Fibroblast of lung (primary cell): ENCODE measurements around the gene CD46. TPM values are rescaled to one million over a fixed set of nuclear protein-coding genes. Genes with fewer than 3 reads are reported as not detected.
A peak's percentile ranks its signal among the peaks of the same experiment; 100 is the strongest.

Source experiments
- DNase-seq, 2 donors: peaks; one replicate each; pipeline versions ENCODE4 v3.0.0 to v3.0.0-alpha.2; 2010; ENCODE audit warnings: low read depth in 2 of 2
- H2AFZ ChIP-seq: 2 replicates; pipeline ENCODE4 v1.5.1; 2012; ENCODE audit warnings: low read length, control low read depth, inconsistent platforms
- H3K27ac ChIP-seq: 2 replicates; pipeline ENCODE4 v1.5.1; 2011; ENCODE audit warnings: low read length, control low read depth; ENCODE audit not compliant: insufficient read depth
- H3K27me3 ChIP-seq: 2 replicates; pipeline ENCODE4 v1.5.1; 2011; ENCODE audit warnings: mild to moderate bottlenecking, low read length; ENCODE audit not compliant: control insufficient read depth, insufficient read depth
- H3K36me3 ChIP-seq: 2 replicates; pipeline ENCODE4 v1.5.1; 2011; ENCODE audit warnings: low read length; ENCODE audit not compliant: control insufficient read depth, insufficient read depth
- H3K4me1 ChIP-seq: 2 replicates; pipeline ENCODE4 v1.5.1; 2011; ENCODE audit warnings: low read length; ENCODE audit not compliant: control insufficient read depth, insufficient read depth; ENCODE audit errors: extremely low read depth
- H3K4me2 ChIP-seq: 2 replicates; pipeline ENCODE4 v1.5.1; 2011; ENCODE audit warnings: low read length, control low read depth; ENCODE audit not compliant: insufficient read depth; ENCODE audit errors: extremely low read depth
- H3K4me3 ChIP-seq, 4 experiments: fragments of 200-600 bp in 1 of 4; sonication (generic) in 1 of 4; replicated peaks in 1 of 4; 2 replicates each; pipeline ENCODE4 v1.5.1; 2011 to 2016; ENCODE audit warnings: low read length in 4 of 4, low read depth in 3 of 4, mild to moderate bottlenecking in 3 of 4, control low read depth in 2 of 4, inconsistent platforms in 1 of 4, mixed read lengths in 1 of 4; ENCODE audit not compliant: insufficient read depth in 1 of 4; ENCODE audit errors: control extremely low read depth in 1 of 4
- H3K79me2 ChIP-seq: 2 replicates; pipeline ENCODE4 v1.5.1; 2012; ENCODE audit warnings: mild to moderate bottlenecking, low read length, inconsistent platforms; ENCODE audit not compliant: control insufficient read depth, insufficient read depth
- H3K9ac ChIP-seq: 2 replicates; pipeline ENCODE4 v1.5.1; 2011; ENCODE audit warnings: mild to moderate bottlenecking, low read length, control low read depth; ENCODE audit not compliant: insufficient read depth
- H3K9me3 ChIP-seq: 2 replicates; pipeline ENCODE4 v1.5.1; 2012; ENCODE audit warnings: low read depth, low read length; ENCODE audit not compliant: control insufficient read depth, insufficient read depth
- H4K20me1 ChIP-seq: 2 replicates; pipeline ENCODE4 v1.5.1; 2011; ENCODE audit warnings: low read length; ENCODE audit not compliant: control insufficient read depth, insufficient read depth; ENCODE audit errors: extremely low read depth
- CTCF ChIP-seq, 2 donors: IDR thresholded peaks in 1 of 2; conservative IDR thresholded peaks in 1 of 2; 1 replicate in 1 of 2; 2 replicates in 1 of 2; pipeline ENCODE4 v1.5.1; 2011 to 2012; ENCODE audit warnings: low read length in 2 of 2, control low read depth in 1 of 2, inconsistent platforms in 1 of 2, low read depth in 1 of 2, mild to moderate bottlenecking in 1 of 2
- EZH2 ChIP-seq: IDR thresholded peaks from 2 replicates; pipeline ENCODE4 v1.5.1; 2012; ENCODE audit warnings: low read length, control low read depth, mild to moderate bottlenecking; ENCODE audit errors: missing control alignments
- polyA plus RNA-seq, 2 donors: library from polyadenylated mRNA; depleted of rRNA in 1 of 2; stranded (reverse) in 1 of 2; unstranded in 1 of 2; fragments of >200 nt; gene quantifications; 2 replicates each; pipeline ENCODE4 v1.2.1, GENCODE V29; 2011 to 2012; ENCODE audit warnings: missing spikeins in 1 of 2
- total RNA-seq: library from RNA; depleted of rRNA; stranded (reverse); fragments of >200 nt; gene quantifications from 2 replicates; pipeline ENCODE4 v1.2.1, GENCODE V29; 2014

CD46 gene
- total and polyA plus RNA-seq, 2 donors (not counting 1 experiment from before 2014, with no cell fraction given), result 198 to 294 TPM

GRCh38 chr1:207825719-207826556, 74.1 kb downstream of the CD46 start:
- peak; percentile 52 to 85 for DNase-seq
- no peaks in the 10 kb centered on the region for H3K9me3 ChIP-seq

GRCh38 chr1:207826557-207827487, 75.0 kb downstream of the CD46 start:
- peak overlapping the region; percentile 96 for H3K27ac ChIP-seq
- peaks cover 32% of the 10 kb centered on the region for H3K79me2 ChIP-seq
- H3K27me3 ChIP-seq, result no peaks in the 10 kb centered on the region
- TF ChIP-seq EZH2, result no peak
- no peak for TF ChIP-seq CTCF (conservative IDR thresholded peaks at IDR 0.05 in 1 of 2, IDR thresholded peaks at IDR 0.05 in 1 of 2; ENCODE audit: low read depth in 1 of 2, low read length in 2 of 2)
- H4K20me1 ChIP-seq, result no peaks in the 10 kb centered on the region
- DNase-seq, result peak in 1 of 2 donors; percentile 40
- no peaks in the 10 kb centered on the region for H3K36me3 ChIP-seq
- no peaks in the 10 kb centered on the region for H3K9me3 ChIP-seq
- H3K9ac ChIP-seq, result peak overlapping the region; percentile 51
- peak overlapping the region; percentile 6 for H2AFZ ChIP-seq
- peak overlapping the region; percentile 20 for H3K4me2 ChIP-seq
- H3K4me3 ChIP-seq, result peak overlapping the region; percentile 16 to 39 (median 31)
- H3K4me1 ChIP-seq, result peaks cover 28% of the 10 kb centered on the region

More at GRCh38 chr1:207825719-207826556, 74.1 kb downstream of the CD46 start:
- peaks cover 29% of the 10 kb centered on the region for H3K4me1 ChIP-seq
- H3K27ac ChIP-seq, result peak overlapping the region; percentile 96
- H4K20me1 ChIP-seq, result no peaks in the 10 kb centered on the region
- peaks cover 38% of the 10 kb centered on the region for H3K79me2 ChIP-seq
- H3K9ac ChIP-seq, result peak overlapping the region; percentile 51
- H2AFZ ChIP-seq, result peak overlapping the region; percentile 37
- peak overlapping the region; percentile 16 to 39 (median 31) for H3K4me3 ChIP-seq
- H3K4me2 ChIP-seq, result peak overlapping the region; percentile 20
- no peaks in the 10 kb centered on the region for H3K36me3 ChIP-seq
- no peak for TF ChIP-seq CTCF (conservative IDR thresholded peaks at IDR 0.05 in 1 of 2, IDR thresholded peaks at IDR 0.05 in 1 of 2; ENCODE audit: low read depth in 1 of 2, low read length in 2 of 2)
- TF ChIP-seq EZH2, result no peak
- H3K27me3 ChIP-seq, result no peaks in the 10 kb centered on the region

DNA sequence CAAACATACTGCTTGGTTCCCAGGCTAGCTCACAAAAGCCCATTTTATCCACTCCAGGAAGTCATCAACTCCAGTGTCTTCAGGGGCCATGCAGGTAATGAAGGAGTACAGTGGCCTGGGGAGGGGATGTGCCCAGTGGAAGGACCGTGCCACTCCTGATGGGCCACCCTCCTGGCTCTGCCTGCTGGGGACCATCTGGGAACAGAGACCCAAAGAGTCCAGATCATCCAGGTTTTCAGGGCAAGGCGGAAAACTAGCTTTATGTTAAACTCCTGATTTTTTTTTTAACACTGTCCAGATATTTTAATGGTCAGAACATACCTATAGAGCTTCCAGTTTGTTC, 75.6 kb downstream of the CD46 start:
- no peak overlapping the region for H3K9ac ChIP-seq
- no peaks in the 10 kb centered on the region for H4K20me1 ChIP-seq
- DNase-seq, result no peak
- H3K36me3 ChIP-seq, result no peaks in the 10 kb centered on the region
- TF ChIP-seq EZH2, result no peak
- no peak for TF ChIP-seq CTCF (conservative IDR thresholded peaks at IDR 0.05 in 1 of 2, IDR thresholded peaks at IDR 0.05 in 1 of 2; ENCODE audit: low read depth in 1 of 2, low read length in 2 of 2)
- peaks cover 30% of the 10 kb centered on the region for H3K79me2 ChIP-seq
- no peaks in the 10 kb centered on the region for H3K27me3 ChIP-seq
- peak overlapping the region; percentile 96 for H3K27ac ChIP-seq
- no peaks in the 10 kb centered on the region for H3K9me3 ChIP-seq
- H3K4me2 ChIP-seq, result no peak overlapping the region
- H3K4me3 ChIP-seq, result no peak overlapping the region
- peaks cover 30% of the 10 kb centered on the region for H3K4me1 ChIP-seq
- H2AFZ ChIP-seq, result no peak overlapping the region
